PC-9 (cell line): ENCODE results near the gene PLXNC1. TPM values are rescaled to one million over a fixed set of nuclear protein-coding genes. Genes with fewer than 3 reads are reported as not detected.

Experiments
- BruUV-seq: library from RNA; stranded (reverse); fragments of 400-500 nt; replicated peaks from 2 replicates; lab custom pipeline; 2021; lab: Mats Ljungman, UMichigan
- CTCF ChIA-PET: fragments of 300-600 bp; sonication (Branson Sonifier 250); formaldehyde crosslinking; loops from one replicate; lab custom pipeline; 2022; ENCODE audit warnings: antibody characterized with exemption; lab: Charles Lee
- POLR2A ChIA-PET: fragments of 300-600 bp; sonication (Branson Sonifier 250); formaldehyde crosslinking; loops from one replicate; lab custom pipeline; 2022; ENCODE audit warnings: antibody characterized with exemption; ENCODE audit not compliant: unreplicated experiment; lab: Charles Lee
- DNase-seq, 2 experiments: peaks; one replicate each; pipeline versions ENCODE4 v3.0.0 to v3.0.0-alpha.2; 2015 to 2022; ENCODE audit warnings: mixed read lengths in 1 of 2
- H2AFZ ChIP-seq: fragments of 200-600 bp; sonication (generic); 2 replicates; pipeline ENCODE4 v1.8.1; 2017; ENCODE audit warnings: antibody characterized with exemption
- H3F3A ChIP-seq: fragments of 200-600 bp; sonication (generic); 2 replicates; pipeline ENCODE4 v1.8.1; 2017; ENCODE audit warnings: antibody characterized with exemption, mild to moderate bottlenecking, low read depth; ENCODE audit not compliant: insufficient read depth
- H3K27ac ChIP-seq: fragments of 200-600 bp; sonication (generic); 2 replicates; pipeline ENCODE4 v1.6.1; 2016; ENCODE audit warnings: mixed run types
- H3K27me3 ChIP-seq: fragments of 200-600 bp; sonication (generic); 2 replicates; pipeline ENCODE4 v1.6.1; 2016; ENCODE audit warnings: low read depth, mixed run types; ENCODE audit not compliant: insufficient read depth
- H3K36me3 ChIP-seq: fragments of 200-600 bp; sonication (generic); 2 replicates; pipeline ENCODE4 v1.6.1; 2016; ENCODE audit warnings: low read depth, mixed run types
- H3K4me1 ChIP-seq: fragments of 200-600 bp; sonication (generic); replicated peaks from 2 replicates; pipeline ENCODE4 v1.6.1; 2016; ENCODE audit warnings: mixed run types; ENCODE audit not compliant: insufficient read depth
- H3K4me2 ChIP-seq: fragments of 200-600 bp; sonication (generic); 2 replicates; pipeline ENCODE4 v1.6.1; 2017; ENCODE audit warnings: mixed run types
- H3K4me3 ChIP-seq: fragments of 200-600 bp; sonication (generic); 2 replicates; pipeline ENCODE4 v1.6.1; 2016; ENCODE audit warnings: mixed run types
- H3K79me2 ChIP-seq: fragments of 200-600 bp; sonication (generic); 2 replicates; pipeline ENCODE4 v1.6.1; 2017; ENCODE audit warnings: low read depth, mixed run types
- H3K9me2 ChIP-seq: fragments of 200-600 bp; sonication (generic); 2 replicates; pipeline ENCODE4 v1.8.1; 2017; ENCODE audit warnings: mild to moderate bottlenecking; ENCODE audit not compliant: insufficient read depth
- H3K9me3 ChIP-seq: fragments of 200-600 bp; sonication (generic); 2 replicates; pipeline ENCODE4 v1.8.1; 2016; ENCODE audit warnings: low read depth; ENCODE audit not compliant: insufficient read depth
- H4K20me1 ChIP-seq: fragments of 200-600 bp; sonication (generic); 2 replicates; pipeline ENCODE4 v1.8.1; 2017; ENCODE audit not compliant: insufficient read depth
- EZH2 ChIP-seq: fragments of 200-600 bp; sonication (generic); IDR thresholded peaks from 2 replicates; pipeline ENCODE4 v1.8.0; 2017; ENCODE audit warnings: antibody characterized with exemption, low read depth
- intact Hi-C: fragments of 100-400 bp; cut with micrococcal nuclease; formaldehyde crosslinking; loops from one replicate; pipeline ENCODE4 v1.10.0; 2022; ENCODE audit not compliant: unreplicated experiment
- total RNA-seq: library from RNA; stranded (reverse); gene quantifications from 2 replicates; pipeline ENCODE4 v1.2.3, GENCODE V29; 2021
- TF ChIP-seq, protein P1 (sequence below): fragments of 200-600 bp; sonication (generic); conservative IDR thresholded peaks from 2 replicates; pipeline ENCODE4 v1.6.1; 2017; ENCODE audit warnings: mixed run types, antibody characterized with exemption, mild to moderate bottlenecking, moderate library complexity

The PLXNC1 gene
- total RNA-seq, 1 experiment from 2014 or later = 2.3 TPM

GRCh38 chr12:94191811-94192210 lies 43.4 kb downstream of the PLXNC1 start:
- no TSS peak for BruUV-seq
- intact Hi-C loops = no loop called here
- Histone ChIP-seq H3K27ac (no peak overlapping the region), H2AFZ (no peak overlapping the region), H3F3A (no peaks in the 10 kb centered on the region), H3K79me2 (no peaks in the 10 kb centered on the region), H3K9me3 (no peaks in the 10 kb centered on the region), H3K36me3 (no peaks in the 10 kb centered on the region), H3K4me3 (no peak overlapping the region), H4K20me1 (no peaks in the 10 kb centered on the region), H3K4me2 (no peak overlapping the region), H3K9me2 (no peaks in the 10 kb centered on the region), H3K4me1 (no peaks in the 10 kb centered on the region), H3K27me3 (peaks cover 20% of the 10 kb centered on the region)
- CTCF ChIA-PET = no interaction called here
- TF ChIP-seq, protein P1, sequence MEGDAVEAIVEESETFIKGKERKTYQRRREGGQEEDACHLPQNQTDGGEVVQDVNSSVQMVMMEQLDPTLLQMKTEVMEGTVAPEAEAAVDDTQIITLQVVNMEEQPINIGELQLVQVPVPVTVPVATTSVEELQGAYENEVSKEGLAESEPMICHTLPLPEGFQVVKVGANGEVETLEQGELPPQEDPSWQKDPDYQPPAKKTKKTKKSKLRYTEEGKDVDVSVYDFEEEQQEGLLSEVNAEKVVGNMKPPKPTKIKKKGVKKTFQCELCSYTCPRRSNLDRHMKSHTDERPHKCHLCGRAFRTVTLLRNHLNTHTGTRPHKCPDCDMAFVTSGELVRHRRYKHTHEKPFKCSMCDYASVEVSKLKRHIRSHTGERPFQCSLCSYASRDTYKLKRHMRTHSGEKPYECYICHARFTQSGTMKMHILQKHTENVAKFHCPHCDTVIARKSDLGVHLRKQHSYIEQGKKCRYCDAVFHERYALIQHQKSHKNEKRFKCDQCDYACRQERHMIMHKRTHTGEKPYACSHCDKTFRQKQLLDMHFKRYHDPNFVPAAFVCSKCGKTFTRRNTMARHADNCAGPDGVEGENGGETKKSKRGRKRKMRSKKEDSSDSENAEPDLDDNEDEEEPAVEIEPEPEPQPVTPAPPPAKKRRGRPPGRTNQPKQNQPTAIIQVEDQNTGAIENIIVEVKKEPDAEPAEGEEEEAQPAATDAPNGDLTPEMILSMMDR = no peak
- no peak for TF ChIP-seq EZH2
- POLR2A ChIA-PET = no interaction called here
- no peak for DNase-seq

DNA sequence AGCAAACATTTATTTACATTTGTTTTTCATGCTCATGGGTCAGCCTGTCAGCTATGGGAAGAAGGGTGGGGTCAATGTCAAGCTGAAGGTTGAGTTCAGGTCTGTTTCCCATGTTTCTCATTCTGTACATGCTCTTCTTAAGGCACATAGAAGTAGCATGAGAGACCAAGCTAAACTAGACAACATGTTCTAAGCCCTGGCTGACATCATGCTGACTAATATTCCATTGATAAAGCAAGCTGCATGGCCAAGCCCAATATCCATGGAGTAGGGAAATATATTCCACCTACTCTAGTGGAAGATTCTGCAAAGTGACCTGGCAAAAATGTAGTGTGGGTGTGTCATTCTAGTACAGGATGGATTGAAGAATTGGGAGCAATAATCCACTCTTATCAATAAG lies 44.1 kb downstream of the PLXNC1 start:
- CTCF ChIA-PET = no interaction called here
- Histone ChIP-seq H3K27ac (no peak overlapping the region), H3K4me1 (no peaks in the 10 kb centered on the region), H3K36me3 (no peaks in the 10 kb centered on the region), H3K4me3 (no peak overlapping the region), H3K4me2 (no peak overlapping the region), H4K20me1 (no peaks in the 10 kb centered on the region), H3K79me2 (no peaks in the 10 kb centered on the region), H2AFZ (no peak overlapping the region), H3K9me2 (no peaks in the 10 kb centered on the region), H3F3A (no peaks in the 10 kb centered on the region), H3K9me3 (no peaks in the 10 kb centered on the region), H3K27me3 (peaks cover 17% of the 10 kb centered on the region)
- TF ChIP-seq EZH2 = no peak
- TF ChIP-seq, protein P1 = no peak
- POLR2A ChIA-PET = no interaction called here
- BruUV-seq = no TSS peak
- no peak for DNase-seq
- intact Hi-C loops = no loop called here

GRCh38 chr12:94193168-94193567 lies 44.8 kb downstream of the PLXNC1 start:
- no peaks in the 10 kb centered on the region for H4K20me1 ChIP-seq
- H3K9me3 ChIP-seq = no peaks in the 10 kb centered on the region
- no peaks in the 10 kb centered on the region for H3F3A ChIP-seq
- intact Hi-C loops = no loop called here
- CTCF ChIA-PET = no interaction called here
- TF ChIP-seq EZH2 = no peak
- TF ChIP-seq, protein P1 = no peak
- no peaks in the 10 kb centered on the region for H3K79me2 ChIP-seq
- no peaks in the 10 kb centered on the region for H3K4me1 ChIP-seq
- no peak overlapping the region for H3K4me2 ChIP-seq
- no peak overlapping the region for H3K27ac ChIP-seq
- DNase-seq = no peak
- no TSS peak for BruUV-seq
- H3K36me3 ChIP-seq = no peaks in the 10 kb centered on the region
- H3K9me2 ChIP-seq = no peaks in the 10 kb centered on the region
- no peak overlapping the region for H3K4me3 ChIP-seq
- peaks cover 13% of the 10 kb centered on the region; the same call in 1 of the 2 replicates for H3K27me3 ChIP-seq
- POLR2A ChIA-PET = no interaction called here
- H2AFZ ChIP-seq = no peak overlapping the region
